HG03025 (cell line): Measurements from ENCODE around the gene OR9Q1.

Source experiments
- ATAC-seq: cut with Tn5 transposase; IDR thresholded peaks from one replicate; pipeline ENCODE4 v1.9.1; 2021; ENCODE audit warnings: mild to moderate bottlenecking, moderate library complexity; ENCODE audit not compliant: unreplicated experiment, low FRiP score

The OR9Q1 gene

GRCh38 chr11:58028687-58029411, 5.2 kb downstream of the OR9Q1 start:
- ATAC-seq: no peak

GRCh38 chr11:58030653-58031052, 7.0 kb downstream of the OR9Q1 start, which contains the start of gene OR6Q1:
OR6Q1 (plus strand) TSS chr11:58030953; CDS start chr11:58030953, 0 bp downstream.
- no peak for ATAC-seq

DNA sequence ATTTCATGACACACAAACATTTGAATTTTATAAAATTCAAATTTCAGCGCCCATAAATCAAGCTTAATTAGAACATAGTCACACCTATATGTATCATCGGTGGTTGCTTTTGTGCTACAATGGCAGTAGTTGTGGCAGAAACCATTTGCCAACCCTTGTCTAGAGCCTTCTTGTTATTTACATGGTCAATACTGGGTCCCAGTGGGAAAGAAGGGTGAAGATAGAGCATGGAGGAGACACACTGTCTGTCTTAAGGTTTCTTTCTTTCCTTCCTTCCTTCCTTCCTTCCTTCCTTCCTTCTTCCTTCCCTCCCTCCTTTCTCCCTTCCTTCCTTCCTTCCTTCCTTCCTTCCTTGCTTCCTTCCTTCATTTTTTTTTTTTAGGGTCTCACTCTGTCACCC, 10.8 kb downstream of the OR9Q1 start:
- ATAC-seq: no peak

DNA sequence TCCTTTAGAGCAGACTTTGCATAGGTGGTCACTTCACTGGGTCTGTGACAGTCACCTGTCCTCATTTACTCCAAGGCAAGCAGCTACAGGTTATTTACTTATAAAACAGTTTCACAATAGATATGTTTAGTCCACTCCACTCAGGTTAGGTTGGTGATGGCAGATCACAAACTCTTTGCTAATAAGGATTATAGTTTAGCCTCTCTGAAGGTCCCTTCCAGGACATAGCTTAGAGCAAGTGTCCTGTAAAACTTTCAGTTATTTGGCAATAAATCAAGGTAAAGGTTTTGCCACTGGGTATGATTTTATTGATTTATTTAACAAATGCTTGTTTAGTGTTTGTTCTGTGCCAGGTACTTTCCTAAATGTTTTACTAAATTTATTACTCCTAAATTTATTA, 15.9 kb downstream of the OR9Q1 start:
- no peak for ATAC-seq

- ATAC-seq: no peak
These were observed 19.7 kb downstream of the OR9Q1 start for GRCh38 chr11:58043379-58043778.

DNA sequence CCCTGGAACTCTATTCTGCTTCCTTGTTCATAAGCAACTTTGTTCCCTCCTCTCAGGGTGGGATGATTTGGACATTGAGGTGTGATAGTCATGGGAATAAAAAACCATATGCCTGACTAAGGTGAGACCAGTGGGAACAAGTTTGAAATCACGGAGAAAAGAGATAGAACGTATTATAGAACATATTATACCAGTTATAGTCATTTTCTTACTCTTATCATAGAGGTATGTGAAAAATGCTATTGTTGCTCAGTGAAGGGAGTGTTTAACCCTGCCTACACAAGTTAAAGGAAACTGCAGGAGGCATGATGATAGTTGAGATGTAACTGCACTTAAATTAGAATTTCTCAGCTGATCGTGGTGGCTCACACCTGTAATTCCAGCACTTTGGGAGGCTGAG, 22.6 kb downstream of the OR9Q1 start:
- no peak for ATAC-seq

GRCh38 chr11:58047818-58048217, 24.1 kb downstream of the OR9Q1 start:
- no peak for ATAC-seq

GRCh38 chr11:58055806-58056401, 32.2 kb downstream of the OR9Q1 start:
- no peak for ATAC-seq

- no peak for ATAC-seq
These were observed 33.8 kb downstream of the OR9Q1 start for GRCh38 chr11:58057481-58057880.

- ATAC-seq: no peak
These were observed 34.8 kb downstream of the OR9Q1 start for GRCh38 chr11:58058276-58059006.

- no peak for ATAC-seq
These were observed 35.3 kb downstream of the OR9Q1 start for GRCh38 chr11:58059007-58059350.

GRCh38 chr11:58060535-58060934, 36.9 kb downstream of the OR9Q1 start:
- ATAC-seq: no peak

- no peak for ATAC-seq
These were observed 37.4 kb downstream of the OR9Q1 start for GRCh38 chr11:58060939-58061672.

DNA sequence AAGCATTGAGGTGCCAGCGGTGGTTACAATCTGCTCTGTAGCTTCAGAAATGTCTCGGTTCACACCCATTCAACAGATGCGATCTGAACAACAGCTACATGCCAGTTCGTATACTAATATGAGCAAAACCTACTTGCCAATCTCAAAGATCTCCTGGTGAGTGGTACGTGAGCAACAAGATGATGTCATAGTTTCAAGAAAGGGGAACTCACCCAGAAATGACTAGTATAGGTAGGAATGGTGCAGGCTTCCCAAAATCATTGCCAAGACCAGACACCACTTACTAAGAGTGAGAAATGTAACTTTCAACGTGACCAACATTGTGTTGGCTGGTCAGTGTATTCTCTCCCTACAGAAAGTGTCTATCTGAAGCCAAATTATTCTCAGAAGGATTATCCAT, 38.1 kb downstream of the OR9Q1 start:
- no peak for ATAC-seq

DNA sequence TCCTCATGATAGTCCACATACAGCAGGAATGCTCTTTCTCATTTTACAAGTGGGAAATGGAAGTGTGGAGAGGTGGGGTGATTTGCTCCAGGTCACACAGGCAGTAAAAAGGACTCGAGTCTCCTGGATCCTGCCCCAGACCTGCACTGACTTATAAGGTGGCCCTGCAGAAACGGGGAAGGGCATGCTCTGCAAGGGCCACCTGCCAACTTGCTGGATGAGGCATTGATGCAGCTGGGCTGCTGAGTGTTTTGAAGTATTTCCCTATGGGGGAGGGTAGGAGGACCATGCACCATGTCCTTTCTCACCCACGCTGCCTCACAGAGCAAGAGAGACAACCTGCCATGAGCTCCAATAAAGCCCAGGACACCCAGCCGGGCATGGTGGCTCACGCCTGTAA, 44.0 kb downstream of the OR9Q1 start:
- ATAC-seq: no peak

DNA sequence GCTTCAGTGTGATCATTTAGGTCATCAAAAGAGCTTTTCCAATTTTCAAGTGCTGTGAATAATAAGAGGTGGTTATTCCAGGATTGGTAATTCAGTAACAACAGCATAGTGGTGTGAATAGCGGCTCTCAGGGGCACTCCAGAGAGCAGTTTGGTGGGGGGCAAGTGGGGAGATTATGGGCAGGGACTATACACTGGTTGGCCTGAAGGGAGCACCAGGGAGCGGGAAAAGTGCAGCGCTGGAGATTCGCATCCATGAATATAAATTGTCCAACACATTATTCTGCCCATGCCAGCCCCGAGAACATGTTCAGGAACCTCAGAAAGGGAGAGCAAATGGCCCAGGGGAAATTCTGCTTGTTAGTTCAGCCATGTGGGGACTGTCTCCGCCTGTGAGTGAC, 45.0 kb downstream of the OR9Q1 start:
- no peak for ATAC-seq

GRCh38 chr11:58070585-58070984, 46.9 kb downstream of the OR9Q1 start:
- no peak for ATAC-seq

GRCh38 chr11:58075781-58076180, 52.1 kb downstream of the OR9Q1 start:
- no peak for ATAC-seq

- ATAC-seq: no peak
These were observed 62.8 kb downstream of the OR9Q1 start for GRCh38 chr11:58086528-58086927.

DNA sequence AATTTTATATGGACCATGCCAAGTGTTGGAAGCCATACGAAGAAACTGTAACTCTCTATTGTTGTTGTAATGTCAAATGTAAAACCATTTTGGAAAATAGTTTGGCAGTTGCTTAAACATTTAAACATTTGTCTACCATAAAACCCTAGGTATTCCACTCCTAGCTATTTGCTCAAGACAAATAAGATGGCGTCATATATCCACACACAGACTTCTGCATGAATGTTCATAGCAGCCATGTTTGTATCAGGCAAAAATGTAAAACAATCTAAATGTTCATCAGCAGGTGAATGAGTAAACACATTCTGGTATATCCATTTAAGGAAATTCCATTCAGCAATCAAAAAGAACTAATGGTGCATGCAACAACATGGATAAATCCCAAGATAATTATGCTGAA, 73.8 kb downstream of the OR9Q1 start:
- no peak for ATAC-seq

GRCh38 chr11:58121096-58121495, 97.4 kb downstream of the OR9Q1 start:
- ATAC-seq: no peak
